GM19193 (cell line): ENCODE measurements around the gene CUL7.

ENCODE experiments used
- POLR2A ChIP-seq: IDR thresholded peaks from 4 replicates; pipeline ENCODE4 v1.6.1; 2011; ENCODE audit not compliant: insufficient read depth, insufficient read length; ENCODE audit errors: extremely low read depth

Gene CUL7

DNA sequence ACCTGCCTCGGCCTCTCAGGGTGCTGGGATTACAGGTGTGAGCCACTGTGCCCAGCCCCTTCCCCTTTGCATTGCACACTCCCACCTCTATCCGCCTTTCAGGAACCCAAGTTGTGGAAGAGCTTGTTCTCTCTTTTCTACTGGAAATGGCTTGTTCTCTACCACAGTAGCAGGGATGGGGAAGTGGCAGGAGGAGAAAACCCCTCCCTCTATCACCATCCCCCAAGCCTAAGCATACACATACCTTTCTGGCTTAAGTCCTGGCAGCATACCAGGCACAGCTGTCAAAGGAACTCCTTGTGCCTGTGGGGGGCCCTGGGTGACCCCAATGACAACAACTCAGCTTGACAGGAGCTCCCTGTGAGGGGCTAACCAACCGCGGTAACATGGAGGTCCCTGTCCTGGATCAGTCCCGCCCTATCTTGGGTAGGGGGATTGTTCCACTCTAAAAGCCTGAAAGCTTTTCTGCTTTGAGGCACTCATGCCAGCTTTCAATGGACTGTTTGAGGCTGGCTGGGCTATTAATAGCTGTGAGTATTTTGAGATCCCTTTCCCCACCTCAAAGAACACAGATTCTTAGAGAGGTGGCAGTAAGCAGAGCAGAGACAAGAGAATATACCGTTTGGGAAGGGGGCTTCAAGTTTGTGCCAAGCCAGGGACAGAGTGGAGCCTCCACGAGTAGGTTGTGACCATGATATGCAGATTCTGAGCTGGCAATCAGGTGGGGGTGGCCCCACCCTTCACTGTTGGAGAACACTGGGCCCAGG is 37.3 kb downstream of the CUL7 start:
- TF ChIP-seq POLR2A: no peak

- TF ChIP-seq POLR2A: no peak
Observed at GRCh38 chr6:43014434-43014909, 39.2 kb downstream of the CUL7 start.

DNA sequence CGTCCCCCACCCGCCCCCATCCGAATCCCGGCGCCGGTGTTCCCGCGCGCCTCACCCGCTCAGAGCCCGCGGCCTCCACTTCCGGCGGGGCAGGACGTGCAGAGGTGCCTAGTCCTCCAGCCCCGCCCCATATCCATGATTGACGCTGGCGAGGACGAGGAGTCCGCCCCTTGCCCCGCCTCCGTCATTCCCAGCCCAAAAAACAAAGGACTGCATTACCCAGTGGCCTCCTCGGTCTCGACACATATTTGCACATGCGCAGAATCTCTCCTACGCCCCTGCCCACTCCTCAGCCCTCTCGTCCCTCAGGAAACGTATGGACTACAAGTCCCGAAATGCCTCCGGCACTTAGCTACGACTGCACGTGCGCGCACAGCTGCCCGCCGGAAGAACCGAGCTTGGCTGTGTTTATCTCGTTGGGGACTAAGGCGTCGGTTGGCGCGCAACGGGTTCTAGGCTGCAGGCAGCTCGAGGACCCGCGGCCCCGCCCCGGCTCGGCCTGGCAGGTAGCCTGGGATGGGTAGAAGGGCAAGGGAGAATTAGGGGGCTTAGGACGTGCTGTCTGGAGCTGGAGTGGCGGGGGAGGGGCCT is 39.7 kb downstream of the CUL7 start, which contains the start of the genes KLHDC3 and MEA1:
Gene KLHDC3 (plus strand): TSS at position 407 of the 591 bp plus-strand sequence. CDS start 2,944 bp downstream, outside the sequence.
Gene MEA1 (minus strand): TSS at position 104 of the 591 bp plus-strand sequence. CDS start 133 bp downstream, outside the sequence.
- peak; percentile 51 for TF ChIP-seq POLR2A

DNA sequence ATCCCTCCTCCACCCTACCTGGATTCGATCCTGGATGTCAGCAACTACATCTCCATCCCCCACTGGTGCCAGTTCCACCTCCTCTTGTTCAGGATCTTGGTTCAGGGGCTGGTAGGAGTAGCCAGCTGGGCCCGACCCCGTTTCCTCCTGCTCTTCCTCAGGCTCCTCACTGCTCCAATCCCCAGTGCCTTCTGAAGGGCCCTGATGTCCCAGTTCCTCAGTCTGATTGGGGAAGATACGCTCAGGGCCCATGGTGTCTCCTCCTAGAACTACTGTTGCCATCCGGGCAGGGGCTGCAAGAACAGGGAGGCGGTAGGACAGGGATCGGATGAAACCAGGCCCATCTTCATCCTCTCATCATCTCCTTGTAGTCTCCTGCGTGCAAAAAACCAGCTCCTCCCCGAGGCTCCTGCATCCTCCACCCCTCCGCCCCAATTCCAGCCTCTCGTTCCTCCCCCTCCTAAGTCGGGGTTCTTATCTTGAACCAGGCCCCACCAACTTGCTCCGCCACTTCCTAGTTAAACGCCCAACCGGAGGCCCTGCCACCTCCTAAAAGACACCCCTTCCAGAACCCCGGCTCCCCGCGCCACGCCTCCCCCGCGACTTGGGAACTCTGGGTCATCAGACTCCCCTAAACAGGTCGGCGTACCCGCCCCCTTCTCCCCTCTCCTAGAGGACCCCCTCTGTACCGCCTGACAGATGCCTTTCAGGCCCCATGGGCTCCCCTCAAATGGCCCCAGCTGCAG is 40.4 kb downstream of the CUL7 start:
- TF ChIP-seq POLR2A: no peak

DNA sequence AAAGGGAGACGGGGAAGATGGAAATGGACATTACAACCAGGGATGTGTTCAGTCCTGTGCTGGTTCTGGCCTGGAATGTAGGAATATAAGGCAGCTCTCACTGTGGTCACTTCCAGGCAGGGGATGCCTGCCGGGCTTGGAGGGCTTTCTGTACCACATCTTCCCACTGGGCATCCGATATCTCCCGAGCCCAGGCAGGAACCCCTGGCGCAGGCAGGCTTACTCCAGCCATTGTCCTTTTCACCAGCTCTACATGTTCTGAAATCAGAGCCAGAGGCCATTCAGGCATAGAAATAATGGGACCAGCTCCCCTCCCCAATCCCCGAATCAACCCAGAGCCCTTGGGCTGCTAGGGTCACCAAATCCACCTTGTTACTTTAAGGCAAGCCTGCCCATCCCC is 41.3 kb downstream of the CUL7 start:
- no peak for TF ChIP-seq POLR2A

GRCh38 chr6:43011207-43011606 is 42.4 kb downstream of the CUL7 start:
- no peak for TF ChIP-seq POLR2A

GRCh38 chr6:43009124-43009523 is 44.5 kb downstream of the CUL7 start:
- TF ChIP-seq POLR2A: no peak

DNA sequence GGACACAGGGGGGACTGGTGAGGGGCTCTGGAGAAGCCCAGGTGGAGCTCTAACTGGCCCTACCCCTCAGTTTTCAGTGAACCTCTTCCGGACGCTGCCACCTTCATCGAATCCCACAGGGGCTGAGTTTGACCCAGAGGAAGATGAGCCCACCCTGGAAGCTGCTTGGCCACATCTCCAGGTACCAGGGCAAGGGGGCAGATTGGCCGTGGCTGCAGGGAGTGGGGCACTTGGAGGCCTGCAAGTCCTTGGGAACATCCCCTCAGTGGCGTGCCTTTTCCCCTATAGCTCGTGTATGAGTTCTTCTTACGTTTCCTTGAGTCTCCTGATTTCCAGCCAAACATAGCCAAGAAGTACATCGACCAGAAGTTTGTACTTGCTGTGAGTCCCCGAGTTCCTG is 46.5 kb downstream of the CUL7 start:
- TF ChIP-seq POLR2A: no peak

GRCh38 chr6:43006251-43006650 is 47.4 kb downstream of the CUL7 start:
- TF ChIP-seq POLR2A: no peak

DNA sequence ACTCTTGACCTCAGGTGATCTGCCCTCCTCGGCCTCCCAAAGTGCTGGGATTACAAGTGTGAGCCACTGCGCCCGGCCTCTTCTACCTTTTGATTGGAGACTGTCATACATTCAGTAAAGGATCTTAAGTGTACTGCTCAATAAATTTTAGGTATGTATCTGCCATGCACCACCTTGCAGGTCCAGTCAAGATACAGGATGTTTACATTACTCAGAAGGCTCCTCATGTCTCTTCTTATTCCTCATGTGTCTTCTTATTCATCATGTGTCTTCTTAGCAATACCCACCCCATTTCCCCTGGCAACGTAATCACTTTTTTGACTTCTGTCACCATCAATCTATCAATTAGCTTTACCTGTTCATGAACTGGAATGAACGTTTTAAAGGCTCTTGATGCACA is 47.8 kb downstream of the CUL7 start:
- TF ChIP-seq POLR2A: no peak

DNA sequence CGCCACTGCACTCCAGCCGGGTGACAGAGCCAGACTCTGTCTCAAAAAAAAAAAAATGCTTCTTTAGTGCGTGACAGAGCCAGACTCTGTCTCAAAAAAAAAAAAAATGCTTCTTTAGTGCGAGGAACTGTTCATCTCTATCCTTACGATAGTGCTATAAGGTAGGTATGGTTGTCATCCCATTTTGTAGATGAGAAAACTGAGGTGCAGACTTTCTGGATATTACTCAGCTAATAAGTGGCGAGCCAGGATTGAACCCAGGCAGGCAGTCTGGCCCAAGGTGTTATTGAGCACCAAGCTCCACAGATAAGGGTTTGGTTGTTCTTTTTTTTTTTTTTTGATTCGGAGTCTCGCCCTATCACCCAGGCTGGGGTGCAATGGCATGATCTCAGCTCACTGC is 51.8 kb downstream of the CUL7 start:
- TF ChIP-seq POLR2A: no peak

DNA sequence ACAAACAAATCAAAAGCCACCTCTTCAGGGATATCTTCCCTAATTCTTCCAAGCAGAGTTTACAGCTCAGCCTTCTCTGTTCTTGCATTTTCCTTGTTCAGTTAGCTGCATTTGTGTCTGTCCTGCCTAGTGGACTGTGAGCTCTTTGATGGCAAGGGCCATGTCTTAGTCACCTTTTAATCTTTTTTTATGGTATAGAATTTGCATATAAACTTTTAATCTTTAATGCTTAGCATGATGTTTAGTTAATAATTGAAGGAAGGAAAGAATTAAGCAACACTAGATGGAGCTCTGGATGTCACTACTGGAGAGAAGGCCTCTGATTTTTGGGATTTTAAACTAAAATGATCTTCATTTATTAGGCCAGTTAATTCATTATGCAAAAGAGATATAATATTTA is 57.1 kb downstream of the CUL7 start:
- TF ChIP-seq POLR2A: no peak

DNA sequence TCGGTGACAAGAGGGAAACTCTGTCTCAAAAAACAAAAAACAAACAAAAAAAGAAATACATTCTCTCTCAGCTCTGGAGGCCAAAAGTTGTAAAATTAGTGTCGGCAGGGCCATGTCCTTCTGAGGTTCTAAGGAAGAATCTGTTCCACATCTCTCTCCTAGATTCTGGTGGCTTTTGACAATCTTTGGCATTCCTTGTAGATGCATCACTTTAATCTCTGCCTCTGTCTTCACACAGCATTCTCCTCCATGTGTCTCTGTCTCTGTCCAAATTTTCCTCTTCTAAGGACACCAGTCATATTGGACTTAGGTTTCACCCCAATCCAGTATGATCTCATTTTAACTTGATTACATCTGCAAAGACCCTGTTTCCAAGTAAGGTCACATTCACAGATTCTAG is 60.2 kb downstream of the CUL7 start:
- TF ChIP-seq POLR2A: no peak

GRCh38 chr6:42989923-42990322 is 63.7 kb downstream of the CUL7 start:
- no peak for TF ChIP-seq POLR2A

GRCh38 chr6:42988486-42989020 is 65.1 kb downstream of the CUL7 start:
- no peak for TF ChIP-seq POLR2A
